IMR-90 (cell line): ENCODE results near the gene LRRTM3. TPM values are rescaled to one million over a fixed set of nuclear protein-coding genes. Genes with fewer than 3 reads are reported as not detected.

Source experiments
- ATAC-seq: fragments of 200-7000 bp; cut with Tn5 transposase; 2 replicates; pipeline ENCODE4 v1.9.1; 2020; ENCODE audit warnings: low read depth, mild to moderate bottlenecking, moderate library complexity
- BruUV-seq: library from RNA; stranded (reverse); fragments of 400-500 nt; replicated peaks from 2 replicates; lab custom pipeline; 2021; lab: Mats Ljungman, UMichigan
- CTCF ChIA-PET: fragments of 300-600 bp; formaldehyde crosslinking; extraction: SDS; loops from one replicate; lab custom pipeline; 2021; ENCODE audit warnings: antibody characterized with exemption; lab: Yijun Ruan, JAX
- POLR2A ChIA-PET: fragments of 300-600 bp; sonication (Branson Sonifier 250); formaldehyde crosslinking; loops from one replicate; lab custom pipeline; 2022; ENCODE audit warnings: antibody characterized with exemption; ENCODE audit not compliant: unreplicated experiment; lab: Charles Lee
- DNase-seq: peaks from one replicate; pipeline ENCODE4 v3.0.0; 2013
- H2AFZ ChIP-seq: replicated peaks from 2 replicates; pipeline ENCODE3; 2013; ENCODE audit warnings: low read length, mild to moderate bottlenecking; ENCODE audit not compliant: poor library complexity
- H2AK5ac ChIP-seq: 2 replicates; pipeline ENCODE4 v1.6.1; 2013; ENCODE audit warnings: low read depth, low read length, inconsistent platforms
- H2AK9ac ChIP-seq: replicated peaks from 2 replicates; pipeline ENCODE3; 2013; ENCODE audit warnings: mild to moderate bottlenecking, low read depth, low read length, moderate library complexity; ENCODE audit not compliant: poor library complexity
- H2BK120ac ChIP-seq: 2 replicates; pipeline ENCODE4 v1.6.1; 2013; ENCODE audit warnings: low read depth, low read length, inconsistent platforms
- H2BK15ac ChIP-seq: 3 replicates; pipeline ENCODE4 v1.6.1; 2013; ENCODE audit warnings: low read depth, low read length, inconsistent platforms
- H2BK20ac ChIP-seq: 2 replicates; pipeline ENCODE4 v1.6.1; 2013; ENCODE audit warnings: low read depth, mild to moderate bottlenecking, inconsistent platforms, low read length, moderate library complexity
- H2BK5ac ChIP-seq: 2 replicates; pipeline ENCODE4 v1.6.1; 2013; ENCODE audit warnings: mild to moderate bottlenecking, low read depth, low read length, inconsistent platforms; ENCODE audit not compliant: poor library complexity, severe bottlenecking
- H3K14ac ChIP-seq: replicated peaks from 2 replicates; pipeline ENCODE4 v1.6.1; 2013; ENCODE audit warnings: low read depth, low read length, inconsistent platforms
- H3K18ac ChIP-seq: 2 replicates; pipeline ENCODE4 v1.6.1; 2013; ENCODE audit warnings: low read depth, low read length, control low read depth
- H3K23ac ChIP-seq: 2 replicates; pipeline ENCODE4 v1.6.1; 2013; ENCODE audit warnings: low read depth, low read length, inconsistent platforms
- H3K27ac ChIP-seq: 2 replicates; pipeline ENCODE4 v1.5.1; 2013; ENCODE audit warnings: mild to moderate bottlenecking, control low read depth, low read length; ENCODE audit not compliant: insufficient read depth
- H3K27me3 ChIP-seq: 2 replicates; pipeline ENCODE4 v1.6.1; 2013; ENCODE audit warnings: low read length; ENCODE audit not compliant: control insufficient read depth, insufficient read depth
- H3K36me3 ChIP-seq: 2 replicates; pipeline ENCODE4 v1.6.1; 2013; ENCODE audit warnings: low read length, mixed read lengths; ENCODE audit not compliant: control insufficient read depth, insufficient read depth
- H3K4ac ChIP-seq: 2 replicates; pipeline ENCODE4 v1.6.1; 2013; ENCODE audit warnings: low read depth, low read length, inconsistent platforms
- H3K4me1 ChIP-seq: 2 replicates; pipeline ENCODE4 v1.6.1; 2013; ENCODE audit warnings: low read length, mixed read lengths; ENCODE audit not compliant: control insufficient read depth, insufficient read depth
- H3K4me2 ChIP-seq: 2 replicates; pipeline ENCODE4 v1.6.1; 2013; ENCODE audit warnings: low read depth, mild to moderate bottlenecking, control low read depth, low read length, moderate library complexity
- H3K4me3 ChIP-seq: 2 replicates; pipeline ENCODE4 v1.5.1; 2013; ENCODE audit warnings: low read depth, mild to moderate bottlenecking, control low read depth, low read length, moderate library complexity; ENCODE audit not compliant: insufficient read depth
- H3K56ac ChIP-seq: 2 replicates; pipeline ENCODE4 v1.6.1; 2013; ENCODE audit warnings: low read length, inconsistent platforms; ENCODE audit not compliant: insufficient read depth; ENCODE audit errors: extremely low read depth
- H3K79me1 ChIP-seq, 2 experiments: 2 replicates each; pipeline ENCODE4 v1.6.1; 2013; ENCODE audit warnings: low read length in 2 of 2, inconsistent platforms in 1 of 2, low read depth in 1 of 2
- H3K9ac ChIP-seq: 2 replicates; pipeline ENCODE4 v1.6.1; 2013; ENCODE audit warnings: low read depth, low read length, control low read depth
- H3K9me1 ChIP-seq: 2 replicates; pipeline ENCODE4 v1.6.1; 2013; ENCODE audit warnings: low read length, inconsistent platforms; ENCODE audit not compliant: insufficient read depth
- H3K9me3 ChIP-seq: 2 replicates; pipeline ENCODE4 v1.6.1; 2013; ENCODE audit warnings: low read length; ENCODE audit not compliant: control insufficient read depth, insufficient read depth
- H4K20me1 ChIP-seq: 2 replicates; pipeline ENCODE4 v1.6.1; 2013; ENCODE audit warnings: low read length, inconsistent platforms; ENCODE audit not compliant: insufficient read depth
- H4K5ac ChIP-seq: 2 replicates; pipeline ENCODE4 v1.6.1; 2013; ENCODE audit warnings: mild to moderate bottlenecking, low read depth, low read length, control low read depth
- H4K8ac ChIP-seq, 2 experiments: 2 replicates each; pipeline ENCODE4 v1.6.1; 2013; ENCODE audit warnings: low read depth in 2 of 2, low read length in 2 of 2, control low read depth in 1 of 2, inconsistent platforms in 1 of 2
- H4K91ac ChIP-seq: 2 replicates; pipeline ENCODE4 v1.6.1; 2013; ENCODE audit warnings: low read depth, low read length, inconsistent platforms; ENCODE audit not compliant: insufficient read depth
- CEBPB ChIP-seq: IDR thresholded peaks from 2 replicates; pipeline ENCODE4 v1.6.1; 2012; ENCODE audit warnings: low read depth, low read length, improper control_type of control experiment
- CHD1 ChIP-seq: IDR thresholded peaks from 2 replicates; pipeline ENCODE4 v1.6.1; 2012; ENCODE audit warnings: low read depth, low read length, improper control_type of control experiment
- CTCF ChIP-seq: conservative IDR thresholded peaks from 2 replicates; pipeline ENCODE4 v1.5.1; 2012; ENCODE audit warnings: mild to moderate bottlenecking, low read depth, low read length, improper control_type of control experiment
- FOS ChIP-seq: fragments of 150-350 bp; IDR thresholded peaks from 2 replicates; pipeline ENCODE4 v1.6.1; 2016; ENCODE audit warnings: low read depth, low read length
- MXI1 ChIP-seq: IDR thresholded peaks from 2 replicates; pipeline ENCODE4 v1.6.1; 2012; ENCODE audit warnings: low read depth, mild to moderate bottlenecking, low read length, moderate library complexity, borderline replicate concordance
- POLR2A ChIP-seq: IDR thresholded peaks from 2 replicates; pipeline ENCODE4 v1.6.1; 2012; ENCODE audit warnings: mild to moderate bottlenecking, low read depth, low read length
- RCOR1 ChIP-seq: IDR thresholded peaks from 2 replicates; pipeline ENCODE4 v1.6.1; 2012; ENCODE audit warnings: mild to moderate bottlenecking, low read length, improper control_type of control experiment; ENCODE audit not compliant: insufficient replicate concordance
- SMC3 ChIP-seq: fragments of 150-350 bp; IDR thresholded peaks from 2 replicates; pipeline ENCODE4 v1.6.1; 2016; ENCODE audit warnings: low read depth, mild to moderate bottlenecking, antibody characterized with exemption, low read length, moderate library complexity
- USF2 ChIP-seq: fragments of 150-350 bp; IDR thresholded peaks from 2 replicates; pipeline ENCODE4 v1.6.1; 2017; ENCODE audit warnings: mild to moderate bottlenecking, antibody characterized with exemption, low read length, low read depth
- WGBS, 2 experiments: methylation state at CpG; one replicate each; pipeline versions ENCODE4 v1.1.5 to v1.1.7; 2013; ENCODE audit warnings: missing lambda C conversion rate in 2 of 2; ENCODE audit not compliant: insufficient read length in 1 of 2; ENCODE audit errors: extremely low coverage in 2 of 2; 5-methylcytosine and 5-hydroxymethylcytosine counted together
- dilution Hi-C: fragments of 300-500 bp; cut with HindIII; formaldehyde crosslinking; loops from one replicate; pipeline ENCODE4 v1.14.3; 2018; ENCODE audit warnings: low sequenced_read_pairs; ENCODE audit not compliant: unreplicated experiment
- in situ Hi-C: fragments of 300-500 bp; cut with MboI; formaldehyde crosslinking; loops from 3 replicates; pipeline ENCODE4 v1.14.3; 2019; ENCODE audit warnings: low sequenced_read_pairs, inconsistent platforms, mixed read lengths
- intact Hi-C: fragments of 100-400 bp; cut with micrococcal nuclease; formaldehyde crosslinking; loops from 2 replicates; pipeline ENCODE4 v1.10.0; 2022
- polyA plus RNA-seq, 3 experiments: library from polyadenylated mRNA; depleted of rRNA; stranded (reverse); fragments of >200 nt; gene quantifications; 2 replicates each; pipeline ENCODE4 v1.2.3, GENCODE V29; 2012; ENCODE audit warnings: low replicate concordance in 1 of 3
- total RNA-seq: library from RNA; depleted of rRNA; stranded (reverse); fragments of >200 nt; gene quantifications from 2 replicates; pipeline ENCODE4 v1.2.3, GENCODE V29; 2012
- TF ChIP-seq, protein P1 (sequence below): fragments of 150-350 bp; IDR thresholded peaks from 2 replicates; pipeline ENCODE4 v1.6.1; 2016; ENCODE audit warnings: low read depth, mild to moderate bottlenecking, low read length, moderate library complexity, borderline replicate concordance

LRRTM3 gene
- total and polyA plus RNA-seq, 2 of the 4 experiments (the other 2 are of a cell fraction): under 0.01 TPM; not detected in 1

DNA sequence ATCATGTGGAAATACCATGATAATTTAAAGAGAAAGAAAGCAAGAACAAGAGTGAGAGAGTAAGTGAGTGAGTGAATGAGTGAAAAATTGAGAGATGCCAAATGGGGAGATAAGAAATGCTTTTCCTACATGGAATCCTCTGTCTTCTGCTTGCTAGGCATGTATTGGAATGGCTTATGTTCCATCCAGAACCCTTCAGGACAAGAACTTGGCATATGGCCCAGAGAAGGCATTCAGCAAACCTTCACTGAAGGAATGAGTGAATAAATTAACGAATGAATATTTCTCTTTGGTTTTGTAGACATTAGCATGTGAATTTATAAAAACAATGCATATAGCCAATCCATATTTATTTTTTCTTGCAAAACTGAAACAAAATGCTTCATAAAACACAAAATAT, 162.2 kb downstream of the LRRTM3 start:
- H3K27ac ChIP-seq: no peak overlapping the region
- no peak overlapping the region for H2BK5ac ChIP-seq
- no peak overlapping the region for H3K14ac ChIP-seq
- no peak overlapping the region for H2BK20ac ChIP-seq
- H3K4me2 ChIP-seq: no peak overlapping the region
- no peak overlapping the region for H2AK5ac ChIP-seq
- H2AFZ ChIP-seq: no peak overlapping the region
- H3K4ac ChIP-seq: no peak overlapping the region
- no peak overlapping the region for H4K8ac ChIP-seq
- dilution Hi-C loops (no loop called here), in situ Hi-C loops (no loop called here), intact Hi-C loops (no loop called here)
- no CpG with 5 or more reads among the region's 1 CpG for WGBS, 2 experiments
- no peak overlapping the region for H4K91ac ChIP-seq
- POLR2A ChIA-PET: no interaction called here
- H3K23ac ChIP-seq: no peak overlapping the region
- no peaks in the 10 kb centered on the region for H3K27me3 ChIP-seq
- no peak overlapping the region for H2AK9ac ChIP-seq
- CTCF ChIA-PET: no interaction called here
- BruUV-seq: no TSS peak
- H4K5ac ChIP-seq: no peak overlapping the region
- ATAC-seq: no peak
- no peak overlapping the region for H3K4me3 ChIP-seq
- H4K20me1 ChIP-seq: no peaks in the 10 kb centered on the region
- no peaks in the 10 kb centered on the region for H3K4me1 ChIP-seq
- H3K9me1 ChIP-seq: no peaks in the 10 kb centered on the region
- DNase-seq: no peak
- no peak overlapping the region for H3K56ac ChIP-seq
- no peak overlapping the region for H2BK15ac ChIP-seq
- H3K18ac ChIP-seq: no peak overlapping the region
- no peaks in the 10 kb centered on the region for H3K79me1 ChIP-seq
- TF ChIP-seq MXI1 (no peak), SMC3 (no peak), CTCF (no peak), CHD1 (no peak), USF2 (no peak), FOS (no peak), POLR2A (no peak), CEBPB (no peak), RCOR1 (no peak)
- TF ChIP-seq, protein P1, sequence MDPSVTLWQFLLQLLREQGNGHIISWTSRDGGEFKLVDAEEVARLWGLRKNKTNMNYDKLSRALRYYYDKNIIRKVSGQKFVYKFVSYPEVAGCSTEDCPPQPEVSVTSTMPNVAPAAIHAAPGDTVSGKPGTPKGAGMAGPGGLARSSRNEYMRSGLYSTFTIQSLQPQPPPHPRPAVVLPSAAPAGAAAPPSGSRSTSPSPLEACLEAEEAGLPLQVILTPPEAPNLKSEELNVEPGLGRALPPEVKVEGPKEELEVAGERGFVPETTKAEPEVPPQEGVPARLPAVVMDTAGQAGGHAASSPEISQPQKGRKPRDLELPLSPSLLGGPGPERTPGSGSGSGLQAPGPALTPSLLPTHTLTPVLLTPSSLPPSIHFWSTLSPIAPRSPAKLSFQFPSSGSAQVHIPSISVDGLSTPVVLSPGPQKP: no peak
- no peaks in the 10 kb centered on the region for H3K9me3 ChIP-seq
- no peak overlapping the region for H2BK120ac ChIP-seq
- no peaks in the 10 kb centered on the region for H3K36me3 ChIP-seq
- H3K9ac ChIP-seq: no peak overlapping the region
